ENCODE measurements around the gene XKRX. TPM values are rescaled to one million over a fixed set of nuclear protein-coding genes. Genes with fewer than 3 reads are reported as not detected.

Gene XKRX
- total RNA-seq, 1 experiment from 2014 or later, result 0.55 TPM

DNA sequence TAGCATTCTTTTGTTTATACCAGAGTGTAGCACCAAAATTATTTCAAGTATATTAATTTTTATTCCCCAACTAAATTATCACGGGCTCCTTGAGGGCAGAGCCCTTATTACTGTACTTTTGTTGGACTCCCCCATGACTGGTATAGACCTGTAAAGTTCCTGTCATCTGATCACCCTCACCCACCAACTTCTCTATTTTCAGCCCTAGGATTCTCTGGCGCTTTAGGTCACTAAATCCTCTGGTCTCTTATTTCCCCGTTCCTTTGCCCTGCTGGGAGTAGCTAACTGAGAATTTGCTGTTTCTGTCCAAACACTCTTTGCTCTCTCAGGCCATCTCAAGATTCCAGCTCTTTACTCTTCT, 3.2 kb upstream of the XKRX start:
- H3F3A ChIP-seq (ENCODE audit: low read length, unreplicated experiment), result no peaks in the 10 kb centered on the region
- H2AFZ ChIP-seq (ENCODE audit: low read length), result no peak overlapping the region
- no peak overlapping the region for H3K4me2 ChIP-seq (ENCODE audit: low read length)
- no TSS peak for BruUV-seq (replicated peaks)
- H3K9me3 ChIP-seq (ENCODE audit: low read length), result no peaks in the 10 kb centered on the region
- no peaks in the 10 kb centered on the region for H3K27me3 ChIP-seq (ENCODE audit: low read length)
- H3K9me2 ChIP-seq (replicated peaks; ENCODE audit: low read length), result no peaks in the 10 kb centered on the region
- no peaks in the 10 kb centered on the region for H3K79me2 ChIP-seq (ENCODE audit: low read length)
- ChIA-PET POLR2A (ENCODE audit: unreplicated experiment) (no interaction called here), CTCF (no interaction called here)
- no peaks in the 10 kb centered on the region for H4K20me1 ChIP-seq (ENCODE audit: low read length)
- no peak overlapping the region for H3K9ac ChIP-seq (ENCODE audit: low read length)
- no peak overlapping the region for H3K27ac ChIP-seq (ENCODE audit: low read length)
- H3K4me1 ChIP-seq (ENCODE audit: insufficient read depth, low read length), result no peaks in the 10 kb centered on the region
- DNase-seq (no peak), ATAC-seq (no peak)
- TF ChIP-seq EZH2phosphoT487 (IDR thresholded peaks at IDR 0.05; ENCODE audit: borderline replicate concordance, low read length), result no peak
- TF ChIP-seq CTCF (conservative IDR thresholded peaks at IDR 0.05; ENCODE audit: low read depth, low read length), result no peak
- TF ChIP-seq EZH2 (IDR thresholded peaks at IDR 0.05; ENCODE audit: low read length, unreplicated experiment), result no peak
- H3K36me3 ChIP-seq (ENCODE audit: low read depth, low read length), result no peaks in the 10 kb centered on the region
- intact Hi-C loops (cut with micrococcal nuclease), result no loop called here
- H3K4me3 ChIP-seq (ENCODE audit: low read length), result no peak overlapping the region

GRCh38 chrX:100931218-100931924, 2.7 kb upstream of the XKRX start:
- intact Hi-C loops (cut with micrococcal nuclease), result no loop called here
- POLR2A ChIA-PET (ENCODE audit: unreplicated experiment), result no interaction called here
- Histone ChIP-seq H3K27ac (ENCODE audit: low read length) (no peak overlapping the region), H3K4me3 (ENCODE audit: low read length) (no peak overlapping the region), H2AFZ (ENCODE audit: low read length) (no peak overlapping the region), H3K36me3 (ENCODE audit: low read depth, low read length) (no peaks in the 10 kb centered on the region), H3K9ac (ENCODE audit: low read length) (no peak overlapping the region), H3K27me3 (ENCODE audit: low read length) (no peaks in the 10 kb centered on the region), H3K4me1 (ENCODE audit: insufficient read depth, low read length) (no peaks in the 10 kb centered on the region), H3K79me2 (ENCODE audit: low read length) (no peaks in the 10 kb centered on the region), H3F3A (ENCODE audit: low read length, unreplicated experiment) (no peaks in the 10 kb centered on the region), H3K9me2 (replicated peaks; ENCODE audit: low read length) (no peaks in the 10 kb centered on the region), H4K20me1 (ENCODE audit: low read length) (no peaks in the 10 kb centered on the region), H3K4me2 (ENCODE audit: low read length) (no peak overlapping the region), H3K9me3 (ENCODE audit: low read length) (no peaks in the 10 kb centered on the region)
- ATAC-seq (no peak), DNase-seq (no peak)
- no TSS peak for BruUV-seq (replicated peaks)
- CTCF ChIA-PET, result no interaction called here
- no peak for TF ChIP-seq EZH2phosphoT487 (IDR thresholded peaks at IDR 0.05; ENCODE audit: borderline replicate concordance, low read length)
- TF ChIP-seq EZH2 (IDR thresholded peaks at IDR 0.05; ENCODE audit: low read length, unreplicated experiment), result no peak
- no peak for TF ChIP-seq CTCF (conservative IDR thresholded peaks at IDR 0.05; ENCODE audit: low read depth, low read length)

DNA sequence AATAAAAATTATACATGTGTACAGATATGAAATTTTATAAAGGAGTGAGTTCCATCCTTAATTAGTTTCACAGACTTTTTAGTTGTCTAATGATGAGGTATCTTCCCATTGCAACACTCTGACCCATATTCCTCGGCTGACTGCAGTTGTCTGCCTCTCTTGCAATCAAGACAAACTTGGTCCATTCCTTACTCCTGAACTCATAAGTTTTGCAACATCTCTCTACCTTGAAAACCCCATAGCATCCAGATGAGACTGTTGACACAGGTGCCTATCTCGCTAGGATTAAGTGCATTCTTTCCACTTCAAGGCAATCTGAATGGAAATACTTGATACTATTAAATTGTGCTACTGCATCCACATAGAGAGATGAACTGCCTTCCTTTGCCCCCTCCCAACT, 2.3 kb downstream of the XKRX start:
- DNase-seq (no peak), ATAC-seq (no peak)
- intact Hi-C loops (cut with micrococcal nuclease), result no loop called here

More for the DNA sequence above, 2.3 kb downstream of the XKRX start:
- Histone ChIP-seq H4K20me1 (ENCODE audit: low read length) (no peaks in the 10 kb centered on the region), H3K9ac (ENCODE audit: low read length) (no peak overlapping the region), H3K36me3 (ENCODE audit: low read depth, low read length) (no peaks in the 10 kb centered on the region), H3F3A (ENCODE audit: low read length, unreplicated experiment) (no peaks in the 10 kb centered on the region), H3K9me3 (ENCODE audit: low read length) (no peaks in the 10 kb centered on the region), H2AFZ (ENCODE audit: low read length) (no peak overlapping the region), H3K79me2 (ENCODE audit: low read length) (no peaks in the 10 kb centered on the region), H3K4me2 (ENCODE audit: low read length) (no peak overlapping the region), H3K27ac (ENCODE audit: low read length) (no peak overlapping the region), H3K4me3 (ENCODE audit: low read length) (no peak overlapping the region), H3K4me1 (ENCODE audit: insufficient read depth, low read length) (no peaks in the 10 kb centered on the region), H3K27me3 (ENCODE audit: low read length) (no peaks in the 10 kb centered on the region), H3K9me2 (replicated peaks; ENCODE audit: low read length) (no peaks in the 10 kb centered on the region)
- TF ChIP-seq CTCF (conservative IDR thresholded peaks at IDR 0.05; ENCODE audit: low read depth, low read length) (no peak), EZH2 (IDR thresholded peaks at IDR 0.05; ENCODE audit: low read length, unreplicated experiment) (no peak), EZH2phosphoT487 (IDR thresholded peaks at IDR 0.05; ENCODE audit: borderline replicate concordance, low read length) (no peak)
- POLR2A ChIA-PET (ENCODE audit: unreplicated experiment), result no interaction called here
- CTCF ChIA-PET, result no interaction called here
- BruUV-seq (replicated peaks), result no TSS peak

Data from PC-3 (cell line).